ENCODE measurements around the gene COL12A1. TPM values are rescaled to one million over a fixed set of nuclear protein-coding genes. Genes with fewer than 3 reads are reported as not detected.

COL12A1 gene
- total RNA-seq, 1 donor from 2014 or later = 21.5 TPM

GRCh38 chr6:75243333-75244062 lies 37.6 kb upstream of the COL12A1 start, which contains the start of gene COX7A2:
Gene COX7A2, minus strand, starts transcription at chr6:75243801. Its CDS starts 67 bp downstream, at chr6:75243734.
- H3K4me3 Mint-ChIP-seq = peak within 1 kb of the TSS; percentile 99
- peaks cover 22% of the 10 kb centered on the region for H3K4me1 Mint-ChIP-seq (ENCODE audit: unreplicated experiment)
- H3K27ac Mint-ChIP-seq = peak within 1 kb of the TSS; percentile 98
- no peaks in the 10 kb centered on the region for H3K9me3 Mint-ChIP-seq
- peaks cover 21% of the 10 kb centered on the region for H3K36me3 Mint-ChIP-seq
- no peaks in the 10 kb centered on the region for H3K27me3 Mint-ChIP-seq
- peak; percentile 84 for DNase-seq (ENCODE audit: extremely low spot score, unreplicated experiment)
- no peak for TF ChIP-seq CTCF (conservative IDR thresholded peaks at IDR 0.05)

GRCh38 chr6:75236630-75237029 lies 30.8 kb upstream of the COL12A1 start:
- no peak for DNase-seq (ENCODE audit: extremely low spot score, unreplicated experiment)
- Mint-ChIP-seq H3K4me1 (ENCODE audit: unreplicated experiment) (peaks cover 7% of the 10 kb centered on the region), H3K27me3 (no peaks in the 10 kb centered on the region), H3K9me3 (no peaks in the 10 kb centered on the region), H3K27ac (no peak overlapping the region), H3K36me3 (peaks cover 19% of the 10 kb centered on the region), H3K4me3 (no peak overlapping the region)
- no peak for TF ChIP-seq CTCF (conservative IDR thresholded peaks at IDR 0.05)

GRCh38 chr6:75235271-75235670 lies 29.4 kb upstream of the COL12A1 start:
- H3K27ac Mint-ChIP-seq = no peak overlapping the region
- peaks cover 10% of the 10 kb centered on the region for H3K4me1 Mint-ChIP-seq (ENCODE audit: unreplicated experiment)
- H3K9me3 Mint-ChIP-seq = no peaks in the 10 kb centered on the region
- peaks cover 11% of the 10 kb centered on the region for H3K36me3 Mint-ChIP-seq
- no peak for DNase-seq (ENCODE audit: extremely low spot score, unreplicated experiment)
- TF ChIP-seq CTCF (conservative IDR thresholded peaks at IDR 0.05) = no peak
- H3K4me3 Mint-ChIP-seq = no peak overlapping the region
- H3K27me3 Mint-ChIP-seq = no peaks in the 10 kb centered on the region

- no peak for DNase-seq (ENCODE audit: extremely low spot score, unreplicated experiment)
- no peak overlapping the region for H3K27ac Mint-ChIP-seq
- no peaks in the 10 kb centered on the region for H3K27me3 Mint-ChIP-seq
- peaks cover 6% of the 10 kb centered on the region for H3K36me3 Mint-ChIP-seq
- no peak overlapping the region for H3K4me3 Mint-ChIP-seq
- H3K4me1 Mint-ChIP-seq (ENCODE audit: unreplicated experiment) = peaks cover 11% of the 10 kb centered on the region
- no peak for TF ChIP-seq CTCF (conservative IDR thresholded peaks at IDR 0.05)
- no peaks in the 10 kb centered on the region for H3K9me3 Mint-ChIP-seq
Measured at GRCh38 chr6:75234126-75234865, 28.4 kb upstream of the COL12A1 start.

- TF ChIP-seq CTCF (conservative IDR thresholded peaks at IDR 0.05) = no peak
- no peak for DNase-seq (ENCODE audit: extremely low spot score, unreplicated experiment)
- Mint-ChIP-seq H3K9me3 (no peaks in the 10 kb centered on the region), H3K27ac (no peak overlapping the region), H3K4me3 (no peak overlapping the region), H3K27me3 (no peaks in the 10 kb centered on the region), H3K4me1 (ENCODE audit: unreplicated experiment) (peaks cover 11% of the 10 kb centered on the region), H3K36me3 (peaks cover 4% of the 10 kb centered on the region)
Measured at GRCh38 chr6:75233092-75233615, 27.3 kb upstream of the COL12A1 start.

All from type B pancreatic cell (in vitro differentiated cells).